ENCODE measurements around the gene VEGFC.
A peak's percentile ranks its signal among the peaks of the same experiment; 100 is the strongest.

The VEGFC gene

DNA sequence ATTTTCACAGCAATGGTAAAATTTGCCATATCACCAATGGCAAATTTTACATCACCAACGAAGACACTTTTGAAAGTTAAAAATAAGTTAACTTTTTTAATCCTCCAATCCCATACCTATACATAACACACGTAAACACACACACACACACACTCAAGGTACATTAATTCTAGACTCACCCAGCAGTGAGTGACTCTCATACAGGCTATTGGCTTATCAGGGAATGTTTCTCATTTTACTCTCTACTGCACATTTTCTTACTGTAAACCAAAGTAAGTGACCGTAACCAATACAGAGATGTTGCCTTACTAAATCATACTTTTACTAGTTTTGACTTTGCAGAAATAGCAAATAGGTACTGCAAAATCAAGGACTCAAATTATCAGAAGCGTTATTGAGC, 2.3 kb downstream of the VEGFC start:
- H2AFZ ChIP-seq (ENCODE audit: low read length) = no peak overlapping the region
- TF ChIP-seq EZH2phosphoT487 (IDR thresholded peaks at IDR 0.05; ENCODE audit: borderline replicate concordance) = no peak
- TF ChIP-seq, protein P1, sequence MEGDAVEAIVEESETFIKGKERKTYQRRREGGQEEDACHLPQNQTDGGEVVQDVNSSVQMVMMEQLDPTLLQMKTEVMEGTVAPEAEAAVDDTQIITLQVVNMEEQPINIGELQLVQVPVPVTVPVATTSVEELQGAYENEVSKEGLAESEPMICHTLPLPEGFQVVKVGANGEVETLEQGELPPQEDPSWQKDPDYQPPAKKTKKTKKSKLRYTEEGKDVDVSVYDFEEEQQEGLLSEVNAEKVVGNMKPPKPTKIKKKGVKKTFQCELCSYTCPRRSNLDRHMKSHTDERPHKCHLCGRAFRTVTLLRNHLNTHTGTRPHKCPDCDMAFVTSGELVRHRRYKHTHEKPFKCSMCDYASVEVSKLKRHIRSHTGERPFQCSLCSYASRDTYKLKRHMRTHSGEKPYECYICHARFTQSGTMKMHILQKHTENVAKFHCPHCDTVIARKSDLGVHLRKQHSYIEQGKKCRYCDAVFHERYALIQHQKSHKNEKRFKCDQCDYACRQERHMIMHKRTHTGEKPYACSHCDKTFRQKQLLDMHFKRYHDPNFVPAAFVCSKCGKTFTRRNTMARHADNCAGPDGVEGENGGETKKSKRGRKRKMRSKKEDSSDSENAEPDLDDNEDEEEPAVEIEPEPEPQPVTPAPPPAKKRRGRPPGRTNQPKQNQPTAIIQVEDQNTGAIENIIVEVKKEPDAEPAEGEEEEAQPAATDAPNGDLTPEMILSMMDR (conservative IDR thresholded peaks at IDR 0.05; ENCODE audit: low read length) = no peak
- no peaks in the 10 kb centered on the region for H4K20me1 ChIP-seq (ENCODE audit: insufficient read depth, low read length, poor library complexity, severe bottlenecking)
- no peaks in the 10 kb centered on the region for H3K9me3 ChIP-seq (ENCODE audit: insufficient read depth, low read depth, low read length)
- H3K4me3 ChIP-seq (ENCODE audit: low read length, poor library complexity, severe bottlenecking) = no peak overlapping the region
- no peaks in the 10 kb centered on the region for H3K9me2 ChIP-seq (replicated peaks; ENCODE audit: low read depth, low read length)
- H3K79me2 ChIP-seq (ENCODE audit: insufficient read depth, low read length) = no peaks in the 10 kb centered on the region
- H3K27me3 ChIP-seq (ENCODE audit: insufficient read depth, low read length, poor library complexity, severe bottlenecking) = peaks cover 7% of the 10 kb centered on the region
- H3K4me1 ChIP-seq (ENCODE audit: insufficient read depth, low read length, poor library complexity, severe bottlenecking) = peaks cover 3% of the 10 kb centered on the region
- no peak overlapping the region for H3K9ac ChIP-seq (ENCODE audit: low read depth, low read length, poor library complexity, severe bottlenecking)
- H3F3A ChIP-seq (ENCODE audit: low read depth) = no peaks in the 10 kb centered on the region
- H3K36me3 ChIP-seq (ENCODE audit: insufficient read depth, low read length) = no peaks in the 10 kb centered on the region
- no peak overlapping the region for H3K4me2 ChIP-seq (ENCODE audit: low read depth, low read length, poor library complexity, severe bottlenecking)

DNA sequence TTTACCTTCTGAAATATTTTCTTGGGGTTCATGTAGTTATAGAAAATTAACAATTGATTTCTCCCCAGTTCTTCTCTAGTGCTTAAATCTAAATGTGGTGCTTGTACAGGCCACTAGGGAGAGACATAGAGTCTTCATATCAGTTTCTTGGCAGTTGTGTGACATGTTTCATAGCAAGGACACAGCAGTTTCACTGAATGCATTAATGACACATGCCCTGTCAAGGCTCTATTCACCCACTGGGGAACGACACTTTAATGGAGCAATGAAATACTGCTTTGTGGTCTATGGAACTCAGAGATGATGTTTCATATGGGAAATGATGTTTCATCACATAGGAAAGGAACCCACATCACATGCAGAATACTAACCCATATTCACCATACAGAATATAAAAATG, 2.8 kb downstream of the VEGFC start:
- no peaks in the 10 kb centered on the region for H3K79me2 ChIP-seq (ENCODE audit: insufficient read depth, low read length)
- H3K4me2 ChIP-seq (ENCODE audit: low read depth, low read length, poor library complexity, severe bottlenecking) = no peak overlapping the region

DNA sequence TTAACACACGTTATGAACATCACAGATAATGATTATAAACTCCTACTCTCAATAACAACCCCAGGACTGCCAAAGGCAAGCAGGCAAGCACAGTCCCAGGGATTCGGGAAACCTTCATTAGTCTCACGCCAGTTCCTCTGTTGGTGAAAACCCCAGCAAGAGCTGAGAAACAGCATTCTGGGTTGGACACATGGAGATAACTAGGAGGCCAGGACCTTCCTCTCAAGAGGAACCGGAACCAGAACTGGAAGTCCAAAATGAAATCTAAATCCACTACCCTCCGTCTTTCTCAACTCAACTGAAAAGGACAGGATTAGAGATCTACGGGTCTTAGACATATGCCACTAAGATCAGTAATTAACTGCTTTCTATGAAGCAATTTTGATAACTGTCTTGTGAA, 3.8 kb downstream of the VEGFC start:
- Histone ChIP-seq H3K4me2 (ENCODE audit: low read depth, low read length, poor library complexity, severe bottlenecking) (no peak overlapping the region), H3F3A (ENCODE audit: low read depth) (no peaks in the 10 kb centered on the region), H3K27me3 (ENCODE audit: insufficient read depth, low read length, poor library complexity, severe bottlenecking) (peaks cover 7% of the 10 kb centered on the region), H2AFZ (ENCODE audit: low read length) (no peak overlapping the region), H3K79me2 (ENCODE audit: insufficient read depth, low read length) (no peaks in the 10 kb centered on the region), H3K9ac (ENCODE audit: low read depth, low read length, poor library complexity, severe bottlenecking) (no peak overlapping the region), H3K9me2 (replicated peaks; ENCODE audit: low read depth, low read length) (no peaks in the 10 kb centered on the region), H3K4me1 (ENCODE audit: insufficient read depth, low read length, poor library complexity, severe bottlenecking) (peaks cover 3% of the 10 kb centered on the region), H4K20me1 (ENCODE audit: insufficient read depth, low read length, poor library complexity, severe bottlenecking) (no peaks in the 10 kb centered on the region), H3K9me3 (ENCODE audit: insufficient read depth, low read depth, low read length) (no peaks in the 10 kb centered on the region), H3K4me3 (ENCODE audit: low read length, poor library complexity, severe bottlenecking) (no peak overlapping the region), H3K36me3 (ENCODE audit: insufficient read depth, low read length) (no peaks in the 10 kb centered on the region)
- TF ChIP-seq EZH2phosphoT487 (IDR thresholded peaks at IDR 0.05; ENCODE audit: borderline replicate concordance) = no peak
- TF ChIP-seq, protein P1 (conservative IDR thresholded peaks at IDR 0.05; ENCODE audit: low read length) = no peak

More for the DNA sequence above, 2.8 kb downstream of the VEGFC start:
- Histone ChIP-seq H3K27me3 (ENCODE audit: insufficient read depth, low read length, poor library complexity, severe bottlenecking) (peaks cover 7% of the 10 kb centered on the region), H3K4me3 (ENCODE audit: low read length, poor library complexity, severe bottlenecking) (no peak overlapping the region), H3K4me1 (ENCODE audit: insufficient read depth, low read length, poor library complexity, severe bottlenecking) (peaks cover 3% of the 10 kb centered on the region), H2AFZ (ENCODE audit: low read length) (no peak overlapping the region), H3K9me3 (ENCODE audit: insufficient read depth, low read depth, low read length) (no peaks in the 10 kb centered on the region), H3K9me2 (replicated peaks; ENCODE audit: low read depth, low read length) (no peaks in the 10 kb centered on the region), H3K36me3 (ENCODE audit: insufficient read depth, low read length) (no peaks in the 10 kb centered on the region), H3K9ac (ENCODE audit: low read depth, low read length, poor library complexity, severe bottlenecking) (no peak overlapping the region), H3F3A (ENCODE audit: low read depth) (no peaks in the 10 kb centered on the region), H4K20me1 (ENCODE audit: insufficient read depth, low read length, poor library complexity, severe bottlenecking) (no peaks in the 10 kb centered on the region)
- no peak for TF ChIP-seq EZH2phosphoT487 (IDR thresholded peaks at IDR 0.05; ENCODE audit: borderline replicate concordance)
- TF ChIP-seq, protein P1 (conservative IDR thresholded peaks at IDR 0.05; ENCODE audit: low read length) = peak; percentile 72
